Stimulated activated CD8-positive, alpha-beta memory T cell treated with anti-CD3 and anti-CD28 coated beads, Interleukin-4, amount 100 ng/mL, for 4 hours (primary cell): ENCODE data around the gene NUTF2.

ENCODE experiments used
- DNase-seq, 2 donors: peaks; one replicate each; pipeline ENCODE4 v3.0.0-alpha.2; 2020; ENCODE audit warnings: low read depth in 2 of 2, low spot score in 1 of 2

Gene NUTF2

GRCh38 chr16:67917140-67917851 is 70.6 kb downstream of the NUTF2 start:
- no peak for DNase-seq

- DNase-seq, result no peak
These were observed 71.1 kb downstream of the NUTF2 start for GRCh38 chr16:67917852-67918236.

DNA sequence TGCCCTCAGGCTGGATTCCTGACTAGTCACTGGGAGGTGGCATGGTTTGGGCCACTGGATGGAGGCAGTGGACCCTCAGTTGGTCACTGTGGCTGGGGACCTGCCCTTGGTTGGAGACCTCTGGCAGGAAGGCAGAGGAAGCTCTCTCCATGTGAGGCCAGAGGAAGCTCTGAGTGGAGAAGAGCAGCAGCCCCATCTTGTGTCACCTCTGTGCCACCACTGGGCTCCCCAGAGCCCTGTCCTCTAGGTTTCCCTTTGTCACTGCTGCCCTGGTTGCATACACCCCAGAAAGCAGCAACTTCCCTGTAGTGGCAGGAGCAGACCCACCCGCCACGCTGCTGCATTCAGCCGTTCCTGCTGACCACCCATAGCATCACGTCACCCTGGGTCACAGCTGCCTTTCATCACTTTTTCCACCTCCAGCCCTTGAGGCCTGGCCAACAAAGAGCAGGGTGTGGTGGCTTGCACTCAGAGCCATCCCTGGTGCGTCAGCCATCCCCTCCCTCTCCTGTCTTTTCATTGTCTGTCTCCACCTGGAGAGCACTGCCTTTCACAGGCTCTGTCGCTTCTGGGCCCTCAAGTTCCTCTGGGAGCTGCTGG is 73.0 kb downstream of the NUTF2 start:
- DNase-seq, result no peak
